ENCODE data around the gene SRP54.
"Not testable (repeated sequence)": the region's sequence is repeated elsewhere in the genome, so short reads cannot be mapped to it uniquely, and the experiment has no call there.

The SRP54 gene

GRCh38 chr14:34982421-34983147 is at the start of gene SRP54:
Gene SRP54 (plus strand): TSS chr14:34982992. CDS start chr14:34996710, 13,718 bp downstream.
- DNase-seq (ENCODE audit: low read depth in 3 of 3), result peak; percentile 97 to 100 (median 99)

- DNase-seq (ENCODE audit: low read depth in 3 of 3), result no peak
Observed at GRCh38 chr14:34933301-34933700, 49.5 kb upstream of the SRP54 start.

- no peak for DNase-seq (ENCODE audit: low read depth in 3 of 3)
Observed at GRCh38 chr14:34935488-34935887, 47.3 kb upstream of the SRP54 start.

- no peak for DNase-seq (ENCODE audit: low read depth in 3 of 3)
Observed at GRCh38 chr14:34937442-34937841, 45.4 kb upstream of the SRP54 start.

- no peak for DNase-seq (ENCODE audit: low read depth in 3 of 3)
Observed at GRCh38 chr14:34937876-34938275, 44.9 kb upstream of the SRP54 start.

- DNase-seq (ENCODE audit: low read depth in 3 of 3), result no peak
Observed at GRCh38 chr14:34943506-34943905, 39.3 kb upstream of the SRP54 start.

- DNase-seq (ENCODE audit: low read depth in 3 of 3), result no peak
Observed at GRCh38 chr14:34944744-34945143, 38.0 kb upstream of the SRP54 start.

- no peak for DNase-seq (ENCODE audit: low read depth in 3 of 3)
Observed at GRCh38 chr14:34946699-34947098, 36.1 kb upstream of the SRP54 start.

GRCh38 chr14:34951286-34951685 is 31.5 kb upstream of the SRP54 start:
- no peak for DNase-seq (ENCODE audit: low read depth in 3 of 3)

- DNase-seq (ENCODE audit: low read depth in 3 of 3), result no peak
Observed at GRCh38 chr14:34956931-34957330, 25.9 kb upstream of the SRP54 start.

- DNase-seq (ENCODE audit: low read depth in 3 of 3), result no peak
Observed at GRCh38 chr14:34957771-34958286, 25.0 kb upstream of the SRP54 start.

- not testable (repeated sequence) for DNase-seq (ENCODE audit: low read depth in 3 of 3)
Observed at GRCh38 chr14:34962106-34962505, 20.7 kb upstream of the SRP54 start.

- DNase-seq (ENCODE audit: low read depth in 3 of 3), result no peak
Observed at GRCh38 chr14:34964977-34965764, 17.6 kb upstream of the SRP54 start.

- no peak for DNase-seq (ENCODE audit: low read depth in 3 of 3)
Observed at GRCh38 chr14:34965912-34966311, 16.9 kb upstream of the SRP54 start.

- DNase-seq (ENCODE audit: low read depth in 3 of 3), result no peak
Observed at GRCh38 chr14:34966413-34966812, 16.4 kb upstream of the SRP54 start.

- no peak for DNase-seq (ENCODE audit: low read depth in 3 of 3)
Observed at GRCh38 chr14:34970665-34971064, 12.1 kb upstream of the SRP54 start.

GRCh38 chr14:34971381-34971780 is 11.4 kb upstream of the SRP54 start:
- DNase-seq (ENCODE audit: low read depth in 3 of 3), result no peak

- no peak for DNase-seq (ENCODE audit: low read depth in 3 of 3)
Observed at GRCh38 chr14:34971801-34972200, 11.0 kb upstream of the SRP54 start.

- DNase-seq (ENCODE audit: low read depth in 3 of 3), result no peak
Observed at GRCh38 chr14:34978444-34978843, 4.3 kb upstream of the SRP54 start.

GRCh38 chr14:34980337-34980900 is 2.4 kb upstream of the SRP54 start:
- DNase-seq (ENCODE audit: low read depth in 3 of 3), result no peak

GRCh38 chr14:34981743-34982420 is 910 bp upstream of the SRP54 start:
- peak in 2 of 3 experiments; percentile 11 to 29 for DNase-seq (ENCODE audit: low read depth in 3 of 3)

Measured in stimulated activated CD4-positive, alpha-beta T cell treated with anti-CD3 and anti-CD28 coated beads, TNF-alpha, amount 100 ng/mL, for 4 hours (primary cell).